ENCODE measurements around the gene LILRB3.
A peak's percentile ranks its signal among the peaks of the same experiment; 100 is the strongest.
"Not testable (repeated sequence)": the region's sequence is repeated elsewhere in the genome, so short reads cannot be mapped to it uniquely, and the experiment has no call there.

Gene LILRB3

DNA sequence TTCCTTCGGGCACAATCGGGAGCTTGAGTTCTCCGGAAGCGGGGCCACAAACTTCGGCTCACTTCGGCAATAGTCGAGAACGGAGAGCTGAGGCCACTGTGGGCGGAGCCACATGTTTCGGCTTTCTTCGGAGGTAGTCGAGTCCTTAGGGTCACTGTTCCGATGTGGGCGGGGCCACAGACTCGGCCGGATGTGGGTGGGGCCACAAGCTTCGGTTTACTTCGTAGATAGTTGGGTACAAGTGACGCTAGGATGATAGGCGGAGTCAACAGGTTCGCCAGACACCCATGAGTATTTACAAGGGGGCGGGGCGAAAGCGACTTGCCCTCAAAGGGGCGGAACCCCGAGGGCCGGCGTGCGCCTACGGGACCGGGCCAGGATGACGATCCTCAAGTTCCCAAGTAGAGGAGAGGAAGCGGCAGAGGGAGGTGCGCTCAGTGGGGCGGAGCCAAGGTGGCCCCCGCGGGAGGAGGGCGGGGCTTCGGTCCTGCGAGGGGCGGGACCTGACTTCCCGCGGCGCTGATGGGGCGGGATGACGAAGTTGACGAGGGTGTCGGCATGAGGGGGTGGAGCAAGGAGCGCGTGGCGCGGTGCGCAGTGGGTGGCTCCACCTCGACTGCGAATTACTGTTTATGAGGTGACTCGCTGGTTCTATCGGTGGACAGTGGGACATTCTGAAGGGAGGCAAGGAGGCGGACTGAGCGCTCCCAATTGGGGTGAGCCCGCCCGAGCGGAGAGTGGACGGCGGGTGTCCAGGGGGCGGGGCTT is 32.9 kb downstream of the LILRB3 start:
- DNase-seq (ENCODE audit: low read depth) = peak; percentile 99

DNA sequence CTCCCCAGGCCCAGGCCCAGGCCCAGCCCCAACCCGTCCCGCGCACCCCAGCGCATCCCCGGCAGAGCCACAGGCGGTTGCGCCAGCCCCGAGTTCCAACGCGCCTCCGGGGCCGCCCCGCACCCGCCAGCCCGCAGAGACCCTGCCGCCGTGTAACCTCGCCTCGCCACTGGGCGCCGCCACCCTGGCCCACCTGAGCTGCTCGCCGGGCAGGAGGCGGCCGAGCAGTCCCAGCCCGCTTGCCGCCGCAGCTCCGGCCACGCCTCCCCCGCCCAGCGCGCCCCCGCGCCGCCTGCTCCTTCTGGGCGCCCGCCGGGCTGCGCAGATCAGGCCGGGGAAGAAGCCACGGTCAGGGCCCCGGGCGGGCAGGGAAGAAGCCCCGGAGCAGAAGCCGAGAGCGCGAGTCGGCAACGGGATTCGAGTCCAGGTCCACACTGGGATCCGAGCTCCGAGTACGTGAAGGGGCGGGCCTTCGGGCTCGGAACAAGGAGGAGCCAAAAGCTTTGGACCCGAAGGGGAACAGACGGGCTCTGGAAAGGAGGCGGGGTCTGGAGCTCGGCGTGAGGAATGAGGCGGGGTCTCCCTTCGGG is 33.6 kb downstream of the LILRB3 start, which contains the start of gene MBOAT7:
TSS of gene MBOAT7 (minus strand) at position 436 of the 590 bp plus-strand sequence. CDS start 1,072 bp downstream, outside the sequence.
- no peak for DNase-seq (ENCODE audit: low read depth)

GRCh38 chr19:54188215-54188871 is 34.5 kb downstream of the LILRB3 start:
- peak; percentile 46 for DNase-seq (ENCODE audit: low read depth)

GRCh38 chr19:54186934-54187381 is 35.8 kb downstream of the LILRB3 start:
- DNase-seq (ENCODE audit: low read depth) = no peak

- DNase-seq (ENCODE audit: low read depth) = no peak
These were observed 36.5 kb downstream of the LILRB3 start for GRCh38 chr19:54186351-54186750.

DNA sequence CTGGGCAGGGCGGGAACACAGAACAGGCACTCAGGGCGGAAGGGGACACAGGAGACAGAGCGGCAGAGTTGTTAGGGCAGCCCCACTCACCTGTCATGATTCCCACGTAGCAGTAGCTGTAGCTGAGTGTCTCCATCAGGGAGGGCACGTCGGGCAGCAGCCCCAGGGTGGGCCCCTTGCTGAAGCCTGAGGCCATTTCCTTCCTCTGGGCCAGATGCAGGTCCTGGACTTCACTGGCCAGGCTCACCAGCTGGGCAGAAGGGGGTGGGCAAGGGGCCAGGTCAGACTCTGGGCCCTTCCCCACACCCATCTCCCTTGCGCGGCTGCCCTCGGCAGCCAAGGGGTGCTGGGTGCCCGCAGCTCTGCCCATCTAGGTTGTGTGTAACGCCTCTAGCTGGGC is 39.4 kb downstream of the LILRB3 start:
- no peak for DNase-seq (ENCODE audit: low read depth)

DNA sequence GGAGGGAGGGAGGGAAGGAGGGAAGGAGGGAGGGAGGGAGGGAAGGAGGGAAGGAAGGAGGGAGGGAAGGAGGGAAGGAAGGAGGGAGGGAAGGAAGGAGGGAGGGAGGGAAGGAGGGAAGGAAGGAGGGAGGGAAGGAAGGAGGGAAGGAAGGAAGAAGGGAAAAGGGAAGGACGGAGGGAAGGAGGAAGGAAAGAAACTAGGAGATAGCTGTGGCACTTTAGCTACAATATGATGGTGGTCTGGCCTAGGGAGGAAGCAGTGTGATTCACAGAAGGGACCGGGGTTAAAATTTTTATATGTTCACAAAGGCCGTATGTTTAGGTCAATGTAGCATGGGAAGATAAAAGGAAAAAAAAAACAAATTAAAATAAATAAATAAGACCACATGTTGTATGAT is 40.9 kb downstream of the LILRB3 start:
- not testable (repeated sequence) for DNase-seq (ENCODE audit: low read depth)

- DNase-seq (ENCODE audit: low read depth) = no peak
These were observed 42.1 kb downstream of the LILRB3 start for GRCh38 chr19:54180691-54181091.

DNA sequence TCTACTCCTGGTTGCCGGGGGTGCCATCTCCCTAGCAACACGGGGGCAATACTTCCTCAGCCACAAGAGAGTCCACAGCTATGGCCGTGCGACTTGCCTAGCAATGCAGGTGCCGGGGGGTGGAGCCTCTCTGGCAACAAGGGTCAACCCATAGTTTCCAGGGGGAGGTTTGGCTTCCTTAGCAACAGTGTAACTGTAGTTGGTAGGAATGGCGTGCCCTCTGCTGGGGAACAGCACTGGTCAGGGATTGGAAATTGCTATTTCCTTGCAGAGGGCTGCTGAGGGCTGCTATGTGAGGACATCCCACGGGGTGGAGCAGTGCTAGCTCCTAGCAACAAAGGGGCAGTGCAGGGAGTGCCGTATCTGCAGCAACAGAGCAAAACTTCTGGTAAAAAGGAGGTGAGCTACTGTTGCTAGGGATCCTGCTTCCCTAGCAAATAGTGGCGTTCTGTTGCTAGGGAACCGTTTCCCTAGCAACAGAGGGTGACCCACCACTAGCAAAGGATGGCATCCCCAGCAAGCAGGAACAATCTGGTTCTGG is 42.8 kb downstream of the LILRB3 start:
- no peak for DNase-seq (ENCODE audit: low read depth)

GRCh38 chr19:54179262-54179852 is 43.5 kb downstream of the LILRB3 start:
- DNase-seq (ENCODE audit: low read depth) = no peak

- no peak for DNase-seq (ENCODE audit: low read depth)
These were observed 44.1 kb downstream of the LILRB3 start for GRCh38 chr19:54178581-54179261.

- DNase-seq (ENCODE audit: low read depth) = no peak
These were observed 48.6 kb downstream of the LILRB3 start for GRCh38 chr19:54173951-54174834.

- no peak for DNase-seq (ENCODE audit: low read depth)
These were observed 49.5 kb downstream of the LILRB3 start for GRCh38 chr19:54173359-54173699.

- no peak for DNase-seq (ENCODE audit: low read depth)
These were observed 50.1 kb downstream of the LILRB3 start, which contains the start of gene TMC4 for GRCh38 chr19:54172471-54173358. Gene TMC4, minus strand, starts transcription at chr19:54173160. Its CDS starts 43 bp downstream, at chr19:54173117.

GRCh38 chr19:54171736-54172431 is 50.9 kb downstream of the LILRB3 start:
- not testable (repeated sequence) for DNase-seq (ENCODE audit: low read depth)

- DNase-seq (ENCODE audit: low read depth) = no peak
These were observed 53.6 kb downstream of the LILRB3 start for GRCh38 chr19:54169149-54169740.

GRCh38 chr19:54168174-54168917 is 54.5 kb downstream of the LILRB3 start:
- peak; percentile 91 for DNase-seq (ENCODE audit: low read depth)

All from activated T-cell treated with anti-CD3 and anti-CD28 coated beads for 1 hour (primary cell).